Uterus (tissue), 4 donors: ENCODE measurements around the gene SERPINI1. TPM values are rescaled to one million over a fixed set of nuclear protein-coding genes. Genes with fewer than 3 reads are reported as not detected.

Source experiments
- DNase-seq, 2 donors: peaks; one replicate each; pipeline ENCODE4 v3.0.0-alpha.2; 2019 to 2020
- H3K27ac ChIP-seq, 2 donors: fragments of 200-600 bp; sonication (generic); 1 replicate in 1 of 2; 2 replicates in 1 of 2; pipeline ENCODE4 v1.5.1; 2016 to 2018
- H3K27me3 ChIP-seq, 2 donors: fragments of 200-600 bp; sonication (generic); one replicate each; pipeline ENCODE4 v1.5.1; 2018 to 2019; ENCODE audit warnings: control low read depth in 1 of 2
- H3K36me3 ChIP-seq, 2 donors: fragments of 200-600 bp; sonication (generic); one replicate each; pipeline ENCODE4 v1.5.1; 2019; ENCODE audit warnings: control low read depth in 1 of 2
- H3K4me1 ChIP-seq, 2 donors: fragments of 200-600 bp; sonication (generic); one replicate each; pipeline ENCODE4 v1.5.1; 2018 to 2019; ENCODE audit warnings: control low read depth in 1 of 2
- H3K4me3 ChIP-seq, 2 donors: fragments of 200-600 bp; sonication (generic); 1 replicate in 1 of 2; 2 replicates in 1 of 2; pipeline ENCODE4 v1.5.1; 2018 to 2019; ENCODE audit warnings: mild to moderate bottlenecking in 1 of 2
- H3K9me3 ChIP-seq, 2 donors: fragments of 200-600 bp; sonication (generic); one replicate each; pipeline ENCODE4 v1.5.1; 2019; ENCODE audit warnings: control low read depth in 1 of 2
- POLR2A ChIP-seq, 2 donors: fragments of 450-650 bp; IDR thresholded peaks; one replicate each; pipeline ENCODE4 v1.6.1; 2016; ENCODE audit warnings: antibody characterized with exemption in 2 of 2, mild to moderate bottlenecking in 1 of 2, moderate library complexity in 1 of 2
- intact Hi-C: fragments of 100-400 bp; cut with DNase I; formaldehyde crosslinking; loops from one replicate; pipeline ENCODE4 v1.15.1; 2023; ENCODE audit warnings: low total_unique reads
- small RNA-seq: library from RNA; depleted of rRNA; stranded (forward); fragments of <200 nt; gene quantifications from one replicate; pipeline ENCODE3, GENCODE V24; 2016
- total RNA-seq, 4 donors: library from RNA; depleted of rRNA in 3 of 4; stranded (reverse); fragments of >200 nt in 3 of 4; gene quantifications; one replicate each; pipeline versions ENCODE4 v1.1.0 to v1.2.4, GENCODE V29; 2014 to 2023
- TF ChIP-seq, protein P1 (sequence below), 4 experiments: fragments of 200-600 bp in 2 of 4; fragments of 450-650 bp in 2 of 4; sonication (generic) in 2 of 4; IDR thresholded peaks; one replicate each; pipeline ENCODE4 v1.5.1; 2016 to 2019; ENCODE audit warnings: antibody characterized with exemption in 4 of 4, mild to moderate bottlenecking in 2 of 4, moderate library complexity in 1 of 4
- donor health status: DM: yes; HTN: yes; CAD: no.

The SERPINI1 gene
- total RNA-seq, 4 donors from 2014 or later = 2.9 to 35.0 (median 8.8) TPM

DNA sequence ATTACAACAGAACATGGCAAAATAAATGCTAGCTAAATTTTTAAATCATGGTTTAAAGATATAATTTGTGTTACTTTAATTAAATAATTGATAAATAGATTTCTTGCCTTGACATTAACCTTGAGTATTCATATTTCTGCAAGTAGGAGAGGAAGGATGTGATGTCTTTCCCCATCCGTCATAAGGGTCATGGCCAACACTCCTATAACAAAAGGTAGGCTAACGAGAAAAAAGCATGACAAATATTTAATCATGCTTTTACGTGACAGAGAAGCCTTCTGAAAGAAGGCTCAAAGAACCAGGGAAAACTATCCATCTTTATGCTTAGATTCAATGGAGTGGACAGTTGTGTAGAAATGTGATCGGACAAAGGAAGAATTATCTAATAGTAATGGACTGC lies 135.2 kb downstream of the SERPINI1 start:
- Histone ChIP-seq H3K36me3 (no peaks in the 10 kb centered on the region), H3K4me1 (peaks cover 0 to 9% of the 10 kb centered on the region in 2 donors), H3K9me3 (no peaks in the 10 kb centered on the region), H3K4me3 (no peak overlapping the region), H3K27ac (no peak overlapping the region), H3K27me3 (no peaks in the 10 kb centered on the region)
- no peak for TF ChIP-seq POLR2A (IDR thresholded peaks at IDR 0.05)
- TF ChIP-seq, protein P1, sequence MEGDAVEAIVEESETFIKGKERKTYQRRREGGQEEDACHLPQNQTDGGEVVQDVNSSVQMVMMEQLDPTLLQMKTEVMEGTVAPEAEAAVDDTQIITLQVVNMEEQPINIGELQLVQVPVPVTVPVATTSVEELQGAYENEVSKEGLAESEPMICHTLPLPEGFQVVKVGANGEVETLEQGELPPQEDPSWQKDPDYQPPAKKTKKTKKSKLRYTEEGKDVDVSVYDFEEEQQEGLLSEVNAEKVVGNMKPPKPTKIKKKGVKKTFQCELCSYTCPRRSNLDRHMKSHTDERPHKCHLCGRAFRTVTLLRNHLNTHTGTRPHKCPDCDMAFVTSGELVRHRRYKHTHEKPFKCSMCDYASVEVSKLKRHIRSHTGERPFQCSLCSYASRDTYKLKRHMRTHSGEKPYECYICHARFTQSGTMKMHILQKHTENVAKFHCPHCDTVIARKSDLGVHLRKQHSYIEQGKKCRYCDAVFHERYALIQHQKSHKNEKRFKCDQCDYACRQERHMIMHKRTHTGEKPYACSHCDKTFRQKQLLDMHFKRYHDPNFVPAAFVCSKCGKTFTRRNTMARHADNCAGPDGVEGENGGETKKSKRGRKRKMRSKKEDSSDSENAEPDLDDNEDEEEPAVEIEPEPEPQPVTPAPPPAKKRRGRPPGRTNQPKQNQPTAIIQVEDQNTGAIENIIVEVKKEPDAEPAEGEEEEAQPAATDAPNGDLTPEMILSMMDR (IDR thresholded peaks at IDR 0.05) = no peak
- intact Hi-C loops = no loop called here
- DNase-seq = no peak

DNA sequence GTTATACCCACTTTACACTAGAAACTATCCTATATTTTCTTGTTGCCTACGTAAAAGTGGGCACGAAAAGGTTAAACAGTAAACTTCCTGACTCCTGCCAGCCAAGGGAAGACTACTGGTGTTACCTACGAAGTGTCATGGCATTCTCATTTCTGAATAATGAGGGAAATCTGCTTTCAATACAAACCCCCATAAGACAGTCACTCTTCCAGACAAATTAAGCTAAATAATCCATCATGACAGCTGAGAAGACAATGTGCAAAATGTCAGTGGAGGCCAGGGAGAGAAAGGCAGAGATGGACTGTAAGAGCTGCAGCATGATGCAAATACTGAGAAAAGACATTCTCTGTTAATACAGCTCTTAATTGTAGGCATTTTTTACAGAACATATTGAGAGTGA lies 136.5 kb downstream of the SERPINI1 start:
- Histone ChIP-seq H3K4me3 (no peak overlapping the region), H3K27me3 (no peaks in the 10 kb centered on the region), H3K9me3 (no peaks in the 10 kb centered on the region), H3K36me3 (no peaks in the 10 kb centered on the region), H3K27ac (no peak overlapping the region), H3K4me1 (peaks cover 0 to 9% of the 10 kb centered on the region in 2 donors)
- TF ChIP-seq, protein P1 (IDR thresholded peaks at IDR 0.05) = no peak
- TF ChIP-seq POLR2A (IDR thresholded peaks at IDR 0.05) = no peak
- DNase-seq = no peak
- intact Hi-C loops = no loop called here

DNA sequence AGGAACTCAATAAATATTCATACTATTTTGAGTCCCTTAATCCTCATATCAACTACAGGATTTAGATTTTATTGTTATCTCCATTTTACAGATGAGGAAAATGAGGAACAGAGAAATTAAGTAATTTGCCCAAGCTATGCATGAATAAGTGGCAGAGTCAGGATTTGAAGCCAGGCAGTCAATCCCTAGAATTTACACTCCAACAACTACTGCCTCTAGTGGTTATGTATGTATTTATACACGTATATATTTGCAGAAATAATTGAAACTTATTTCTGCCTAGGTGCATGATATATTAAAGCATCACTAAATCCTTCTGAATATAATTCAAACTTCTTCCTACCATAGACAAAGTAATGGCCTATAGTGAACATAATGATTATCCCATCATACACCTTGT lies 137.4 kb downstream of the SERPINI1 start:
- TF ChIP-seq POLR2A (IDR thresholded peaks at IDR 0.05) = no peak
- TF ChIP-seq, protein P1 (IDR thresholded peaks at IDR 0.05) = no peak
- intact Hi-C loops = no loop called here
- Histone ChIP-seq H3K36me3 (no peaks in the 10 kb centered on the region), H3K9me3 (no peaks in the 10 kb centered on the region), H3K27me3 (no peaks in the 10 kb centered on the region), H3K4me1 (peaks cover 0 to 9% of the 10 kb centered on the region in 2 donors), H3K27ac (no peak overlapping the region), H3K4me3 (no peak overlapping the region)
- DNase-seq = no peak

DNA sequence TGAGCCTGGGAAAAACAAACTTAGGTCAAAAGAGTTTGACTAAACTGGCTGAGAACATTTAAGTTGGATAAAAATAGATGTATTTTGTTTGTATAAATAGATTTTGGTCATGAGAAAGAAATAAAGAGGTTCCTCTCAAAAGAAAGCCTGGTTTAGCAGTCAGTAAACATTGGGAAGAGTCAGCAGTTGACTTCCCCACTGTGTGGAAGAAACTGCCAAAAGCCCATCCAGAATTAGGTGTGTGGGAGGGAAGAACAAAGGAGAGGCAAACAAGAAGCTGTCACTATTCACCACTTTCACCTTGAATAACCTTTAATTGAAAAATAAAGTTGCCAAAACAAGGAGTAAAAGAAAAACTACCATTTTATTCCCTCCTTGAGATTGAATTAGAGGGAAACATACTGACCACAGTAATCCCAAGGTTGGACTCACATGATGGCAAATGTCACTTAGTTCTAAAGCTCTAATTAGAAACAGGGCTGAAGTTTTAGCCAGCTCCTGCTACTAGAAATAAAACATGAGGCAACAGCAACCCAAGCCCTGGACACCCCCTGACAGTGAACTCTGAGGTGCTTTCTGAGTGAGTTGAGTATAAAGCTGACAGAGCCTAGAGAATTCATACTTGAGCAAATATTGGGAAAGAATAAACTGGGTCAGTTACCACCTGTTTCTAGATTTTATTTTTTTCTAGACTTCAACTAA lies 139.3 kb downstream of the SERPINI1 start:
- DNase-seq = no peak
- Histone ChIP-seq H3K9me3 (no peaks in the 10 kb centered on the region), H3K4me1 (peaks cover 0 to 9% of the 10 kb centered on the region in 2 donors), H3K36me3 (no peaks in the 10 kb centered on the region), H3K27ac (peak overlapping the region; percentile 7 to 64), H3K4me3 (no peak overlapping the region), H3K27me3 (no peaks in the 10 kb centered on the region)
- intact Hi-C loops = no loop called here
- TF ChIP-seq POLR2A (IDR thresholded peaks at IDR 0.05) = no peak
- TF ChIP-seq, protein P1 (IDR thresholded peaks at IDR 0.05) = no peak

Small RNA genes within 50 kb of the gene (small RNA-seq; reads per million reads assigned to genes)
- gene HMGN1P8 = not detected

Other genes starting within 250 kb of the SERPINI1 start
- gene WDR49, start 81.8 kb upstream of the SERPINI1 start, total RNA-seq = 10 to 100 TPM in 2 of 4 donors, 1 to 10 TPM in 2; 1.7 to 23.1 (median 6.5) TPM
- gene PDCD10, start 829 bp upstream of the SERPINI1 start, total RNA-seq = 10 to 100 TPM; 45.4 to 83.5 (median 73.0) TPM